Activated naive CD8-positive, alpha-beta T cell treated with anti-CD3 and anti-CD28 coated beads, Interleukin-2, amount 10 ng/mL, durations not matched to agents 7 days and 5 days (primary cell): ENCODE measurements around the gene IMP4. TPM values are rescaled to one million over a fixed set of nuclear protein-coding genes. Genes with fewer than 3 reads are reported as not detected.

Experiments used
- ATAC-seq: fragments of 150-1000 bp; cut with Tn5 transposase; one replicate; pipeline ENCODE4 v1.10.0; 2021; ENCODE audit warnings: low read depth, moderate library complexity
- POLR2A ChIA-PET: fragments of 350-600 bp; sonication (Branson Sonifier 250); formaldehyde crosslinking; loops from one replicate; lab custom pipeline; 2021; ENCODE audit warnings: antibody characterized with exemption; lab: Charles Lee
- DNase-seq: peaks from one replicate; pipeline ENCODE4 v3.0.0; 2021
- H3K27ac Mint-ChIP-seq: one replicate; pipeline ENCODE4 v1.8.0; 2022; ENCODE audit warnings: mild to moderate bottlenecking, mixed read lengths
- H3K27me3 Mint-ChIP-seq: one replicate; pipeline ENCODE4 v1.8.0; 2022; ENCODE audit warnings: mild to moderate bottlenecking, moderate library complexity, mixed read lengths
- H3K36me3 Mint-ChIP-seq: one replicate; pipeline ENCODE4 v1.8.0; 2021; ENCODE audit warnings: mild to moderate bottlenecking, mixed read lengths
- H3K4me1 Mint-ChIP-seq: one replicate; pipeline ENCODE4 v1.8.0; 2021; ENCODE audit warnings: mixed read lengths
- H3K4me3 Mint-ChIP-seq: one replicate; pipeline ENCODE4 v1.8.0; 2022; ENCODE audit warnings: mild to moderate bottlenecking, moderate library complexity, mixed read lengths
- H3K9me3 Mint-ChIP-seq: one replicate; pipeline ENCODE4 v1.8.0; 2021; ENCODE audit warnings: mixed read lengths
- total RNA-seq, 2 experiments: library from RNA; stranded (reverse); gene quantifications; one replicate each; pipeline ENCODE4 v1.2.3, GENCODE V29; 2021

Gene IMP4
- total RNA-seq, 2 experiments from 2014 or later: 64.9 to 65.8 TPM

DNA sequence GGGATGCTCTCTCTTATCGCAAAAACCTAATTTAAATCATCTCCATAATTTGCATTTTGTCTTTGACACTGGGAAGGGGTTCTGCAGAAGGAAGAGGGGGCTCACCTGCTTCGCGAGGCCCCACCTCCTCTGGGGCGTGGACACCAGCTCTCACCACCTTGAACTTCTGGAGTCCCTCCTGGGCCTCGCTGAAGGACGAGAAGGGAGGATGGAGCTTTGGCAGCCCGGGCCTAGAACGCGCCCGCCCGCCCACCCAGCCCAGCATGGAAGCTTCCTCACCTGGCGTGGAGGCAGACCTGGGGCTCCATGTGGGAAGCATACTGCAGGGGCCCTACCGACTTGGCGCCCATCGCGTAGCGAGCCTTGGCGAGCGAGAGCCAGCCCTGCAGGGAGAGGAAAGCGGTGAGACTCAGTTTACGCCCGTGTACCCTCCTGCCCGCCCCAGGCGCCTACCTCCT is 1.1 kb upstream of the IMP4 start:
- Mint-ChIP-seq H3K9me3 (no peaks in the 10 kb centered on the region), H3K4me1 (peaks cover 12% of the 10 kb centered on the region), H3K4me3 (peak overlapping the region; percentile 99), H3K27ac (peak overlapping the region; percentile 98), H3K27me3 (no peaks in the 10 kb centered on the region), H3K36me3 (peaks cover 30% of the 10 kb centered on the region)
- POLR2A ChIA-PET: interaction anchor here (0.5 to 3.9 kb wide), 11 partner anchors 14 to 700 kb away, joined by 3 to 42 read pairs (median 8); partner anchors contain the start of genes MZT2B, PTPN18 and SMPD4
- DNase-seq (no peak), ATAC-seq (no peak)

DNA sequence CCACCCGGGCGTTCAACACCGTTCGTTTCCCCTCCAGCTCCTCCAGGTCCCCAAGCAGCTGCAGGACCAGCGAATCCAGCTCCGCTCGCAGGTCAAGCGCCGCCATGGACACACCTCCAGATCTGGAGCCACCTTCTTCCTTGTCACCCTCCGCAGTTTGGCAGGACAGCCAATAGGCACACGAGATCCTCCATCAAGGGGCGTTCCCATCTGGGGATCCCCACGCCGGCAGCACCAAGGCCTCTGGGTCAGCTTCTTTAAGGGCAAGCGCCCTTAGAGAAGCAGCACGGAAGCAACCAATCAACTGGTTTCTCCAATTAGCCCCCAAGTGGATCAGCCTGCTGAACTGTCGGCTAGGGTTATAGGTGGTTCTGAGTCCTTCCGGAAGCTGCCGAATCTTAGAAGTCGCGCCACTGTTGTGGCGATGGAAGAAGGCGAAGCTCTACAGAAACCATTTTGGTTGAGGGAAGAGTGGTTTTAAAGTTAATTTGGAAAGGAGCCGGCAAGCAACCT is 621 bp upstream of the IMP4 start:
- Mint-ChIP-seq H3K27me3 (no peaks in the 10 kb centered on the region), H3K36me3 (peaks cover 34% of the 10 kb centered on the region), H3K27ac (peak overlapping the region; percentile 98), H3K9me3 (no peaks in the 10 kb centered on the region), H3K4me1 (peaks cover 14% of the 10 kb centered on the region), H3K4me3 (peak overlapping the region; percentile 99)
- ATAC-seq (peak; percentile 71), DNase-seq (peak; percentile 81)
- POLR2A ChIA-PET: interaction anchor here (1.0 to 3.9 kb wide), 12 partner anchors 9 to 699 kb away, joined by 3 to 42 read pairs (median 10); partner anchors contain the start of genes MZT2B, PTPN18 and SMPD4

- ATAC-seq (no peak), DNase-seq (no peak)
- H3K9me3 Mint-ChIP-seq: no peaks in the 10 kb centered on the region
- peaks cover 38% of the 10 kb centered on the region for H3K36me3 Mint-ChIP-seq
- no peaks in the 10 kb centered on the region for H3K27me3 Mint-ChIP-seq
- POLR2A ChIA-PET: no interaction called here
- no peak overlapping the region for H3K27ac Mint-ChIP-seq
- H3K4me3 Mint-ChIP-seq: peak overlapping the region; percentile 15
- peaks cover 18% of the 10 kb centered on the region for H3K4me1 Mint-ChIP-seq
Measured at GRCh38 chr2:130344578-130344977, 1.9 kb downstream of the IMP4 start.

GRCh38 chr2:130345091-130345490 is 2.4 kb downstream of the IMP4 start:
- ATAC-seq: no peak
- peaks cover 33% of the 10 kb centered on the region for H3K36me3 Mint-ChIP-seq
- no peak overlapping the region for H3K27ac Mint-ChIP-seq
- no peaks in the 10 kb centered on the region for H3K27me3 Mint-ChIP-seq
- no peak overlapping the region for H3K4me3 Mint-ChIP-seq
- H3K4me1 Mint-ChIP-seq: peaks cover 17% of the 10 kb centered on the region
- H3K9me3 Mint-ChIP-seq: no peaks in the 10 kb centered on the region
- POLR2A ChIA-PET: no interaction called here
- no peak for DNase-seq

GRCh38 chr2:130345611-130346010 is 2.9 kb downstream of the IMP4 start:
- ATAC-seq: no peak
- H3K4me3 Mint-ChIP-seq: no peak overlapping the region

GRCh38 chr2:130346041-130346740 is 3.5 kb downstream of the IMP4 start:
- no peak for ATAC-seq
- Mint-ChIP-seq H3K27ac (no peak overlapping the region), H3K36me3 (peaks cover 31% of the 10 kb centered on the region), H3K4me3 (no peak overlapping the region), H3K27me3 (no peaks in the 10 kb centered on the region), H3K9me3 (no peaks in the 10 kb centered on the region), H3K4me1 (peaks cover 10% of the 10 kb centered on the region)
- POLR2A ChIA-PET: interaction anchor here (0.5 kb wide), 1 partner anchor 177 kb away, joined by 4 read pairs; no protein-coding TSS in a partner anchor
- no peak for DNase-seq

More at GRCh38 chr2:130345611-130346010, 2.9 kb downstream of the IMP4 start:
- Mint-ChIP-seq H3K36me3 (peaks cover 31% of the 10 kb centered on the region), H3K27me3 (no peaks in the 10 kb centered on the region), H3K9me3 (no peaks in the 10 kb centered on the region), H3K4me1 (peaks cover 13% of the 10 kb centered on the region), H3K27ac (no peak overlapping the region)
- DNase-seq: no peak
- POLR2A ChIA-PET: no interaction called here

DNA sequence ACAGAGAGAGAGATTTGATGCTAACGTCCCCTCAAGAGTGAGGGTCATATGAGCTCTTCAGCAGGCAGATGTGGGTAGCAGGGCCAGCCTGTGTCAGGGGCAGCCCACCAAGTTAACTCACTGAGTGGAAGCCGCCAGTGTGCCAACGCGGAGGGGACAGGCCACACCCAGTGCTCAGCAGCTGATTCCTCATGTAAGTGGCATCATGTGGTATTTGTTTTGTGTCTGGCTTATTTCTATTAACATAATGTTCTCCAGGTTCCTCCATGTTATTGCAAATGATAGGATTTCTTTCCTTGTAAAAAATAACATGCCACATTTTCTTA is 4.0 kb downstream of the IMP4 start:
- Mint-ChIP-seq H3K36me3 (peaks cover 28% of the 10 kb centered on the region), H3K27ac (no peak overlapping the region), H3K9me3 (no peaks in the 10 kb centered on the region), H3K27me3 (no peaks in the 10 kb centered on the region), H3K4me1 (peaks cover 7% of the 10 kb centered on the region), H3K4me3 (no peak overlapping the region)
- DNase-seq (no peak), ATAC-seq (no peak)
- POLR2A ChIA-PET: no interaction called here

DNA sequence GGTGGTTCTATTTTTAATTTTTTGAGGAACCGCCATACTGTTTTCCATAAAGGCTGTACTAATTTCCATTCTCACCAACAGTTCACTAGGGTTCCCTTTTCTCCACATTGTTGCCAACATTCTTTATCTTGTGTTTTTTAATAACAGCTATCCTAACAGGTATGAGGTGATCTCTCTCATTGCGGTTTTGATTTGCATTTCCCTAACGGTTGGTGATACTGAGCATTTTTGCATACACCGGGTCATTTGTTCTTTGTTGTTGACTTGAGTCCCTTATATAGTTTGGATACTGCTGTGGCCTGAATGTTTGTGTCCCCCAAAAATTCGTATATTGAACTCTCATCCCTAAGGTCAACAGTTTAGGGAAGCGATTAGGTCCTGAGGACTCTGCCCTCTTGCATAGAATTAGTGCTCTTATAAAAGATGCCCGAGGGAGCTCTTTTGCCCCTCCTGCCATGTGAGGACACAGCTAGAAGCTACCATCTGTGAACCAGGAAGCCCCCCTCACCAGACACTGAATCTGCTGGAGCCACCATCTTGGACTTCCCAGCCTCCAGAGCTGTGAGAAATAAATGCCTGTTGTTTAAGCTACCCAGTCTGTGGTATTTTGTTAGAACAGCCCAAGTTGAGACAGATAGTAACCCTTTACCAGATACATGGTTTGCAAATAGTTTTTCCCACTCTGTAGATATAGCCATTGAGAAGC is 4.7 kb downstream of the IMP4 start:
- no peaks in the 10 kb centered on the region for H3K9me3 Mint-ChIP-seq
- POLR2A ChIA-PET: no interaction called here
- peaks cover 11% of the 10 kb centered on the region for H3K4me1 Mint-ChIP-seq
- ATAC-seq (no peak), DNase-seq (no peak)
- peaks cover 28% of the 10 kb centered on the region for H3K36me3 Mint-ChIP-seq
- no peak overlapping the region for H3K27ac Mint-ChIP-seq
- no peak overlapping the region for H3K4me3 Mint-ChIP-seq
- H3K27me3 Mint-ChIP-seq: no peaks in the 10 kb centered on the region

- POLR2A ChIA-PET: no interaction called here
- Mint-ChIP-seq H3K36me3 (peaks cover 26% of the 10 kb centered on the region), H3K4me1 (peaks cover 12% of the 10 kb centered on the region), H3K27me3 (no peaks in the 10 kb centered on the region), H3K4me3 (no peak overlapping the region), H3K9me3 (no peaks in the 10 kb centered on the region), H3K27ac (no peak overlapping the region)
- DNase-seq: no peak
- no peak for ATAC-seq
Measured at GRCh38 chr2:130349174-130349573, 6.5 kb downstream of the IMP4 start.

DNA sequence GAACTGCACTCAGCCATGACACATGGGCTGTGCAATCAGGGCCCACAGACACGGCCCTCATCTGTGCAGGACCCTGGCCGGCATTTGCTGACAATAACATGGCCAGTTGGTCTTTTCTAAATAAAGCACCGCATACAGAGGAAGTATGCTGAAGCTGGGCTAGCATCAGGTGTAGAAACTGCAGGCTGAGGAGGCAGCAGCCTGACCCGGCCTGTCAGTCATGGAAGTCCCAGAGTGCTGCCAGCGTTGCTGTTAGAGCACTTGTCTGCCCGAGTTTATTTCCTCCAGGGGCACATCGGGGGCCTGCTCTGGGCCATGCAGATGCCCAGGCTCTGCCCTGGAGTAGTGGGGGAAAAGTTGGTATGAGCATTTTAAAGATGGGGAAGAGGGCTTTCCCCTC is 9.0 kb downstream of the IMP4 start:
- H3K4me3 Mint-ChIP-seq: no peak overlapping the region
- H3K27ac Mint-ChIP-seq: no peak overlapping the region
- no peaks in the 10 kb centered on the region for H3K9me3 Mint-ChIP-seq
- H3K36me3 Mint-ChIP-seq: peaks cover 16% of the 10 kb centered on the region
- no peak for DNase-seq
- H3K4me1 Mint-ChIP-seq: peaks cover 20% of the 10 kb centered on the region
- no peak for ATAC-seq
- POLR2A ChIA-PET: interaction anchor here (1.8 kb wide), 1 partner anchor 9 kb away, joined by 11 read pairs; the partner anchor contains the start of gene IMP4
- H3K27me3 Mint-ChIP-seq: peaks cover under 1% of the 10 kb centered on the region

GRCh38 chr2:130352237-130352636 is 9.5 kb downstream of the IMP4 start:
- ATAC-seq: no peak
- H3K36me3 Mint-ChIP-seq: peaks cover 10% of the 10 kb centered on the region
- POLR2A ChIA-PET: interaction anchor here (1.8 kb wide), 1 partner anchor 9 kb away, joined by 11 read pairs; the partner anchor contains the start of gene IMP4
- H3K4me3 Mint-ChIP-seq: no peak overlapping the region
- peaks cover 17% of the 10 kb centered on the region for H3K4me1 Mint-ChIP-seq
- peaks cover 2% of the 10 kb centered on the region for H3K27me3 Mint-ChIP-seq
- H3K9me3 Mint-ChIP-seq: no peaks in the 10 kb centered on the region
- H3K27ac Mint-ChIP-seq: no peak overlapping the region
- DNase-seq: no peak

DNA sequence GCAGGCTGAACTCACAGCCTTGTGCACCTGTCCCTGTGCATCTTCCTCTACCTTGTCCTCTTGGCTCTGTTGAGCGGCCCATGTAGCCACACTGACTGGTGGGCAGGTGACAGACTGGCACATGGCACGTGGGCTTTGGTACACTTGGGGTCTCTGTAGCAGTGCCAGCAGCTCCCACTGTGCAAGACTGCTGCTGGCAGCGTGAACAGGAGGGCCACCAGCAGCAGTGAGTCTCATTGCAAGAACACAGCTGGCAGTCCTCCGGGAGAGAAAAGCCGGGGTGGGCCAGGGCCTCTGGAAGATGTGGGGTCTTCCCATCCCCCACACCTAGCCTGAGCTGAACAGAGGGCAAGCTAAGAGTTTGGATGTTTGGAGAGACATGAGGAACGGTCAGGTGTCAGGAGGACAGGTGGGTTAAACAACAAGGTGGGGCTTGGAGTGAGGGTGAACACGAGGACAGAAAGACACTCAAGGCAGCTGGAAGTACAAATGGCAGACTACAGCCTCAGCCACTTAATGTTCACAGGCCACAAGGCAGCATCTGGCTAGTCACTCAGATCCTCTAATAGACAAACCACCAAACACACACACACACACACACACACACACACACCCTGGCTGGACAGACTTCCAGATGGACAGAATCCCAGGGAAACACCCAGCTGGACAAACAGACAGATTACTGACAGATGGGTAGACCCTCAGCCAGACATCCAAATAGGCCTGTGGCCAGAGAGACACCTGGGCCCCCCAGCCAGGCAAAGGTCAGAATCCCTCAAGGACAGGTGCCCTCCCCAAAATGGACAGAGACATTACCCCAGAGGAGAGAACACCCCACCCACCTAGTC is 10.8 kb downstream of the IMP4 start:
- Mint-ChIP-seq H3K36me3 (no peaks in the 10 kb centered on the region), H3K27ac (peak overlapping the region; percentile 38), H3K4me1 (peaks cover 14% of the 10 kb centered on the region), H3K9me3 (no peaks in the 10 kb centered on the region), H3K4me3 (no peak overlapping the region), H3K27me3 (peaks cover 2% of the 10 kb centered on the region)
- DNase-seq (no peak), ATAC-seq (no peak)
- POLR2A ChIA-PET: interaction anchor here (1.8 kb wide), 1 partner anchor 11 kb away, joined by 11 read pairs; the partner anchor contains the start of gene IMP4

- H3K27ac Mint-ChIP-seq: no peak overlapping the region
- no peak overlapping the region for H3K4me3 Mint-ChIP-seq
- H3K9me3 Mint-ChIP-seq: no peaks in the 10 kb centered on the region
- peaks cover 2% of the 10 kb centered on the region for H3K27me3 Mint-ChIP-seq
- DNase-seq (no peak), ATAC-seq (no peak)
- H3K4me1 Mint-ChIP-seq: peaks cover 14% of the 10 kb centered on the region
- H3K36me3 Mint-ChIP-seq: no peaks in the 10 kb centered on the region
- POLR2A ChIA-PET: no interaction called here
Measured at GRCh38 chr2:130354139-130354428, 11.4 kb downstream of the IMP4 start.
